ENCODE data around the gene TRRAP.

GRCh38 chr7:98998821-98999725 lies 120.7 kb downstream of the TRRAP start:
- TF ChIP-seq CTCF (IDR thresholded peaks at IDR 0.05), result no peak
- TF ChIP-seq POLR2A (IDR thresholded peaks at IDR 0.05), result no peak
